ENCODE data around the gene SYNGAP1.

DNA sequence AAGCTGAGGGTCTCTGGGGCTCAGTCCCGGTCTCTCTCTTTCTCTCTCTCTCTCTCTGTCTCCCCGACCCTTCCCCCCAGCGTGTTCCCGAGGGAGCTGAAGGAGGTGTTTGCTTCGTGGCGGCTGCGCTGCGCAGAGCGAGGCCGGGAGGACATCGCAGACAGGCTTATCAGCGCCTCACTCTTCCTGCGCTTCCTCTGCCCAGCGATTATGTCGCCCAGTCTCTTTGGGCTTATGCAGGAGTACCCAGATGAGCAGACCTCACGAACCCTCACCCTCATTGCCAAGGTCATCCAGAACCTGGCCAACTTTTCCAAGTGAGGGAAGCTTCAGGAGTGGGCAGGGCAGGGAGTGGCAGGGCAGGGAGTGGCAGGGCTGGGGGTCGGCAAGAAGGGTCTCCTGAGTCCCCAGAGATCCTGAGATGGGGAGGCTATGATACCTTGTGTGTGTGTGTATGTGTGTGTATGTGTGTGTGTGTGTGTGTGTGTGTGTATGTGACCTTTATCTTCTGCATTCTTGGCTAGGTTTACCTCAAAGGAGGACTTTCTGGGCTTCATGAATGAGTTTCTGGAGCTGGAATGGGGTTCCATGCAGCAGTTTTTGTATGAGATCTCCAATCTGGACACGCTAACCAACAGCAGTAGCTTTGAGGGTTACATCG, 20.9 kb downstream of the SYNGAP1 start:
- TF ChIP-seq, protein P1, sequence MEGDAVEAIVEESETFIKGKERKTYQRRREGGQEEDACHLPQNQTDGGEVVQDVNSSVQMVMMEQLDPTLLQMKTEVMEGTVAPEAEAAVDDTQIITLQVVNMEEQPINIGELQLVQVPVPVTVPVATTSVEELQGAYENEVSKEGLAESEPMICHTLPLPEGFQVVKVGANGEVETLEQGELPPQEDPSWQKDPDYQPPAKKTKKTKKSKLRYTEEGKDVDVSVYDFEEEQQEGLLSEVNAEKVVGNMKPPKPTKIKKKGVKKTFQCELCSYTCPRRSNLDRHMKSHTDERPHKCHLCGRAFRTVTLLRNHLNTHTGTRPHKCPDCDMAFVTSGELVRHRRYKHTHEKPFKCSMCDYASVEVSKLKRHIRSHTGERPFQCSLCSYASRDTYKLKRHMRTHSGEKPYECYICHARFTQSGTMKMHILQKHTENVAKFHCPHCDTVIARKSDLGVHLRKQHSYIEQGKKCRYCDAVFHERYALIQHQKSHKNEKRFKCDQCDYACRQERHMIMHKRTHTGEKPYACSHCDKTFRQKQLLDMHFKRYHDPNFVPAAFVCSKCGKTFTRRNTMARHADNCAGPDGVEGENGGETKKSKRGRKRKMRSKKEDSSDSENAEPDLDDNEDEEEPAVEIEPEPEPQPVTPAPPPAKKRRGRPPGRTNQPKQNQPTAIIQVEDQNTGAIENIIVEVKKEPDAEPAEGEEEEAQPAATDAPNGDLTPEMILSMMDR (conservative IDR thresholded peaks at IDR 0.05 in 1 of 2, IDR thresholded peaks at IDR 0.05 in 1 of 2; ENCODE audit: low read depth in 1 of 2, low read length in 2 of 2): no peak
- no peak for TF ChIP-seq EZH2 (IDR thresholded peaks at IDR 0.05; ENCODE audit: low read length, missing control alignments)
